ENCODE measurements around the gene IQGAP3. TPM values are rescaled to one million over a fixed set of nuclear protein-coding genes. Genes with fewer than 3 reads are reported as not detected.

IQGAP3 gene
- polyA plus RNA-seq, 1 donor from 2014 or later = not detected

DNA sequence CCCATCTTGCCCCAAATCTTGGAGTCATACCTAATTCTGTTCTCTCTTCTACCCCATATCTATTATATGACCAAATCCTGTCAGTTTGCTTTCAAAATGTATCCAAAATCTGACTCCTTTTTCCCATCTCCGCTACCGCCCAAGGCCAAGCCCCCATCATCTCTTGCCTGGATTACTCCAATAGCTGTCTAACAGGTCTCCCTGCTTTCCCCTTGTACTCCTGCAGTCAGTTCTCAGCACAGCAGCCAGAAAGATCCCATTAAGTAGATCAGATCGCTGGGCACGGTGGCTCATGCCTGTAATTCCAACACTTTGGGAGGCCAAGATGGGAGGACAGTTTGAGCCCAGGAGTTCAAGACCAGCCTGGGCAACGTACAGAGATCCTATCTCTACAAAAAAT is 19.8 kb downstream of the IQGAP3 start:
- H3K79me2 ChIP-seq (replicated peaks; ENCODE audit: insufficient read depth, low read length) = no peaks in the 10 kb centered on the region
- H2AFZ ChIP-seq (ENCODE audit: low read depth, low read length) = no peak overlapping the region
- no peak overlapping the region for H3K4me3 ChIP-seq (ENCODE audit: low read length)
- TF ChIP-seq MXI1 (conservative IDR thresholded peaks at IDR 0.05; ENCODE audit: poor library complexity, severe bottlenecking) (no peak), SMC3 (conservative IDR thresholded peaks at IDR 0.05; ENCODE audit: poor library complexity) (no peak), POLR2AphosphoS5 (IDR thresholded peaks at IDR 0.05) (no peak)
- TF ChIP-seq, protein P1, sequence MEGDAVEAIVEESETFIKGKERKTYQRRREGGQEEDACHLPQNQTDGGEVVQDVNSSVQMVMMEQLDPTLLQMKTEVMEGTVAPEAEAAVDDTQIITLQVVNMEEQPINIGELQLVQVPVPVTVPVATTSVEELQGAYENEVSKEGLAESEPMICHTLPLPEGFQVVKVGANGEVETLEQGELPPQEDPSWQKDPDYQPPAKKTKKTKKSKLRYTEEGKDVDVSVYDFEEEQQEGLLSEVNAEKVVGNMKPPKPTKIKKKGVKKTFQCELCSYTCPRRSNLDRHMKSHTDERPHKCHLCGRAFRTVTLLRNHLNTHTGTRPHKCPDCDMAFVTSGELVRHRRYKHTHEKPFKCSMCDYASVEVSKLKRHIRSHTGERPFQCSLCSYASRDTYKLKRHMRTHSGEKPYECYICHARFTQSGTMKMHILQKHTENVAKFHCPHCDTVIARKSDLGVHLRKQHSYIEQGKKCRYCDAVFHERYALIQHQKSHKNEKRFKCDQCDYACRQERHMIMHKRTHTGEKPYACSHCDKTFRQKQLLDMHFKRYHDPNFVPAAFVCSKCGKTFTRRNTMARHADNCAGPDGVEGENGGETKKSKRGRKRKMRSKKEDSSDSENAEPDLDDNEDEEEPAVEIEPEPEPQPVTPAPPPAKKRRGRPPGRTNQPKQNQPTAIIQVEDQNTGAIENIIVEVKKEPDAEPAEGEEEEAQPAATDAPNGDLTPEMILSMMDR (IDR thresholded peaks at IDR 0.05; ENCODE audit: poor library complexity, severe bottlenecking) = no peak
- H4K20me1 ChIP-seq (ENCODE audit: insufficient read depth) = no peaks in the 10 kb centered on the region
- no peaks in the 10 kb centered on the region for H3F3A ChIP-seq (ENCODE audit: insufficient read depth, low read length, poor library complexity, severe bottlenecking)
- H3K27ac ChIP-seq (ENCODE audit: low read length) = no peak overlapping the region
- no peak overlapping the region for H3K9ac ChIP-seq (ENCODE audit: low read length)
- no peak overlapping the region for H3K4me2 ChIP-seq (ENCODE audit: low read length)
- H3K9me2 ChIP-seq (ENCODE audit: insufficient read depth, low read length) = no peaks in the 10 kb centered on the region
- no peaks in the 10 kb centered on the region for H3K9me3 ChIP-seq (ENCODE audit: low read length)
- H3K36me3 ChIP-seq (ENCODE audit: insufficient read depth, low read length) = no peaks in the 10 kb centered on the region
- H3K27me3 ChIP-seq (ENCODE audit: insufficient read depth, low read depth, low read length) = no peaks in the 10 kb centered on the region

DNA sequence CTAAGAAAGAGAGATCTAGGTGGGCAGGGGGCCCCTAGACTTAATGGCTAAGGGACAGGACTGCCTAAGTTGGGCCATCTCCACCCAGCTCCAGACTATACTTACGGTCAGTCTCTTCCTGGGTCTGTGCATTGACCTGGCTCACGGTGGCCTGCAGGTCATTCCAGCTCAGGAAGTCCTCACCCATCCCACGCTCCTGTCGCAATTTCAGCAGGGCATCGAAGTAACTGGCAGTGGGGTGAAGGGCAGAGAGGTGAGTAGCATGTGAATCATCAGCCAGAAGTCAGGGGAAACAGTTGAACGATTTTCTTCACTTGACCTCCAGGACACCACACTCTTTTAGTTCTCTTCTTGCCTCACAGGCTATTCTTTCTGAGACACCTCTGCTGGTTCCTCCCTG is 20.5 kb downstream of the IQGAP3 start:
- no peak overlapping the region for H2AFZ ChIP-seq (ENCODE audit: low read depth, low read length)
- H3K36me3 ChIP-seq (ENCODE audit: insufficient read depth, low read length) = no peaks in the 10 kb centered on the region
- H3K4me2 ChIP-seq (ENCODE audit: low read length) = no peak overlapping the region
- no peaks in the 10 kb centered on the region for H3K79me2 ChIP-seq (replicated peaks; ENCODE audit: insufficient read depth, low read length)
- no peak overlapping the region for H3K27ac ChIP-seq (ENCODE audit: low read length)
- H4K20me1 ChIP-seq (ENCODE audit: insufficient read depth) = no peaks in the 10 kb centered on the region
- TF ChIP-seq TAF1 (IDR thresholded peaks at IDR 0.05; ENCODE audit: low read depth) (no peak), EZH2 (IDR thresholded peaks at IDR 0.05; ENCODE audit: borderline replicate concordance, insufficient read depth, low read length, poor library complexity, severe bottlenecking) (no peak), MXI1 (conservative IDR thresholded peaks at IDR 0.05; ENCODE audit: poor library complexity, severe bottlenecking) (no peak), EP300 (conservative IDR thresholded peaks at IDR 0.05; ENCODE audit: poor library complexity, severe bottlenecking) (no peak), SMC3 (conservative IDR thresholded peaks at IDR 0.05; ENCODE audit: poor library complexity) (no peak), REST (IDR thresholded peaks at IDR 0.05; ENCODE audit: borderline replicate concordance) (no peak), RAD21 (conservative IDR thresholded peaks at IDR 0.05) (no peak), POLR2AphosphoS5 (IDR thresholded peaks at IDR 0.05) (no peak)
- TF ChIP-seq, protein P1 (IDR thresholded peaks at IDR 0.05; ENCODE audit: poor library complexity, severe bottlenecking) = no peak
- no peaks in the 10 kb centered on the region for H3K27me3 ChIP-seq (ENCODE audit: insufficient read depth, low read depth, low read length)
- no peaks in the 10 kb centered on the region for H3K9me2 ChIP-seq (ENCODE audit: insufficient read depth, low read length)
- H3F3A ChIP-seq (ENCODE audit: insufficient read depth, low read length, poor library complexity, severe bottlenecking) = no peaks in the 10 kb centered on the region
- no peaks in the 10 kb centered on the region for H3K9me3 ChIP-seq (ENCODE audit: low read length)
- no peak overlapping the region for H3K9ac ChIP-seq (ENCODE audit: low read length)
- H3K4me3 ChIP-seq (ENCODE audit: low read length) = no peak overlapping the region
